Measurements from ENCODE around the gene SLC47A2.
"Not testable (repeated sequence)": the region's sequence is repeated elsewhere in the genome, so short reads cannot be mapped to it uniquely, and the experiment has no call there.

Gene SLC47A2

DNA sequence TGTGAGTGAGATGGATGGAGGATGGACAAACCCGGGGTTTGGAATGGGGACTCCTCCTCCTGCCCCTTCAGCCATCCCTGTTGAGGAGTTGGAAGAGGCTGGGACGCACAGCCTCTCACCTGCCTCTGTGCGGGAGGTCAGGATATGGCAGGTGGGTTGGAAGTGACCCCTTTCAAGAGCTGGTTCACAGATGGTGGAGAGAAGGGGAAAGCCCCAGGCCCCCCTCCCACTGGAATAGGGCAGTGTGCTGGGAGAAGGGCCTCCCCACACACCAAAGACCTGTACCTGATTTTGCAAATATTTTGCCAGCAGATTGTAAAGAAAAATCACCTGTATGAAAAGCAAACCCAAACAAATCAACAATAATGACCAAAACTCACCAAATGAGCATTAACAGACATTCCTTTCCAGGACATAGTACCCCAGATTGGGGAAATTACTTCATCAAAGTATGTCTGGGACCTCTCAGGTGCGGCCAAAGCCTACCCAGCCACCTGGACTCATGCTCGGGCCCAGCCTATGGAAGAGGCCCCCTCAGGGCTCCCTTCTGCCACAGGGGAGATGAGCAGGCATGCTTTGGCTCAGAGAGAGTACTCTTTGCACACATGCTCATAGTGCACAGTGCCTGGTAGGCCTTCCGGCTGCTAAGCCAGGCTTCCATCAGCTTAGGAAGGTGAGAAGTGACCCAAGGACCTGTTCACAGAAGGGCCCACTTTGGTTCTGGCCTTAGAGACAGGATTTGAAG is 7.8 kb downstream of the SLC47A2 start:
- FAIRE-seq = no peak
- DNase-seq (ENCODE audit: low spot score) = no peak

GRCh38 chr17:19707728-19708221 is 8.6 kb downstream of the SLC47A2 start:
- FAIRE-seq (no peak), DNase-seq (ENCODE audit: low spot score) (no peak)

GRCh38 chr17:19706791-19707727 is 9.3 kb downstream of the SLC47A2 start:
- FAIRE-seq = no peak

DNA sequence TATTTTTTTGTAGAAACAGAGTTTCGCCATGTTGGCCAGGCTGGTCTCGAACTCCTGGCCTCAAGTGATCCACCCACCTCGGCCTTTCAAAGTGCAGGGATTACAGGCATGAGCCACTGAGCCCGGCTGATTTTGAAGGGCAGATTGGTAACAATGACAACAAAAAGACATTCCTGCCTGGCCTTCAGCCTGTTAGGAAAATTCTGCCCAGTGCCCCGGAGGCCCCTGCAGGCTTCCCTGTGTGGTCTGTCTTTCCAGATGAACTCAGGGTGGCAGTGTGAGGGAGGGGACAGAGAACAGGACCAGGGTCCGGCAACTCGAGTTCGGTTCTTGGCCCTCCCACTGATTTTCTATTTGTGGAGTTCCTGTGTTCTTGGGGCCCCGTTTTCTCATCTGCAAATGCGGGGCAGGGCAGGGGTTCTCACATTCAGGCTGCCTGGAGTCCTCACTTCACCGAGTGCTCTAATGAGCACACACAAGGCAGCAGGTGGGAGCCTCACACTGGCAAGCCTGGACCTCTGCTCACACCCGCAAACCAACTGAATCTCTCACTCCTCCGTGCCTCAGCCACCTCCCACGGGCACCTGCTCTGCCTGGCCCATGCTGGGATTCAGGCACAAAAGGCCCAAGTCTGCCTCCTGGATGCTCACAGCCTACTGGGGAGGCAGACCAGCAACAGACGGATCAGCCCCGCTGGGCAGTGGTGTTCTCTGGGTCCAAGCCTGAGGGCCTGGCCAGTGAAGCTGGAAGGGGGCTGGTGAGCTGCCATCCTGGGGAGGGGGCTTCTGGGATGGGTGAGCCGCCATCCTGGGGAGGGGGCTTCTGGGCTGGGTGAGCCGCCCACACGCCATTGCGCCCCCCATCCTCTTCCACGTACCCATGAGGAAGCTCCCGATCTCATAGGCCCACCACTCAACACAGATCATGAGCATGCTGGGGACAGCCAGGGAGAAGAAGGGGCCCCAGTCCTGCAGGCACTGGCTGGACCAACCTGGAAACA is 10.3 kb downstream of the SLC47A2 start:
- no peak for DNase-seq (ENCODE audit: low spot score)
- no peak for FAIRE-seq

More at GRCh38 chr17:19706791-19707727, 9.3 kb downstream of the SLC47A2 start:
- no peak for DNase-seq (ENCODE audit: low spot score)

- DNase-seq (ENCODE audit: low spot score) (no peak), FAIRE-seq (no peak)
These were observed 11.2 kb downstream of the SLC47A2 start for GRCh38 chr17:19705201-19705600.

DNA sequence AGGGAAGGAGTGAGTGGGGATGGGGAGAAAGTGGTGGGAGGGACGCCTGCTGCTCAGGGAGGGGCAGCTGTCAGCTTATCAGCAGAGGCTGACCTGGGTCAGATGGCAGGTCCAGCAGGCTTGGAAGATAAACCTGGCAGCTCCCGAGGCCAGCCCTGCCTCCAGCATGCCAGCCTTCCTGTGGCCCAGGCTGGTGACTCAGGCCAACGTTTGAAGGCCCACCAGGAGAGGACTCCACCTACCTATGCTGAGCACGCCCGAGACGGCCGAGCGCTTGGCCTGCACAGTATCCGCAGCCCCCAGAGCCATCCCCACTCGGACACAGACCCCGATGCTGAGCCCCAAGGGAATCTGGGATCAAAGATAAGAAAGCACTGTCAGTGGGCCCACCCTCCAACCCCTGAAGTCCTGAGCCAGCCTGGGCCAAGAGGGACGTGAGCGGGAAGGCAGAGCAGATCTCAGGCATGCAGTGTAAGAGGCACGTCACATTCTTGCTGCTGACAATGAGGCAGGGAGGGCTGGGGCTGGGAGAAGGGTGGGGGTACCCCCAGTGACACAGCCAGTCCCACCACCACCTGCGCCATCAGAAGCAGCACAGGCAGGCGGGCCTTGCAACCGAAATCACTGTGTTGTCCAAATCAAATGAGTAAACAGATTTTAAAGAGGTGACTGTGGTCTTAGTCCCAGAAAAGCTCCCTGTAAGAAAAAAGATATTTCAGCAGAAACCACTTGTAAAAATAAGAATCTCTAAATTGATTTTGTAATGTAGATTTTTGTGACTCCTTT is 12.4 kb downstream of the SLC47A2 start:
- DNase-seq (ENCODE audit: low spot score) (no peak), FAIRE-seq (no peak)

DNA sequence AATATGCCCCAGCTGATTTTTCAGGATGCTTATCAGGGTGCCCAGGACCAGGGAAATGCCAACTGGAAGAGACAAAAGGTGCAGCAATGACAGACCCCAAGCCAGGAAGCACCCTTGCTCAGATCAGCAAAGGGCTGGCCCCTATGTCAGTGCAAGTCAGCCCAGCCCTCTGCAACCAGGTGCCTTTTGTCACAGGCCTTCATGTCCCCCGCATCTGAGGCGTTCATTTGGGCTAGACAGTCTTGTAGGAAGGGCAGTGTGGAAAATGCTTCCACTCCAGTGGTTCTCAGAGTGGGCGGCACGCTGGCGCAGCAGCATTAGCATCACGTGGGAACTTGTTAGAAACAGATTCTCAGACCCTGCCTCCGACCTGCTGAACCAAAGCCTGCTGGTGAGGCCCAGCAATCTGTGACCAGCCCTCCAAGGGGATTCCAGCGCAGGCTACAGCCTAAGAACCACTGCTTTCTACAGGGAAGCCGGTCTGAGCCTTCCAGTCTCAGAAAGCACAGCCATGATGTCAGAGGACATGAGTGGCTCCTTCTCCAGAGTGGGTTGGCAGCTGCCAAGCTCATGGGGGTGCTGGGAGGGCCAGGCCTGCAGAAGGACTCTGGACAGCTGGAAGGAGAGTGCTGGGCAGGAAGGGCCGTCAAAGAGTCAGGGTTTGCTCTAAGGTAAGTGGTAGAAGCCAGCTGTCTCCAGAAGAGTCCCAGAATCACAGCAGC is 13.1 kb downstream of the SLC47A2 start:
- DNase-seq (ENCODE audit: low spot score) (no peak), FAIRE-seq (no peak)

DNA sequence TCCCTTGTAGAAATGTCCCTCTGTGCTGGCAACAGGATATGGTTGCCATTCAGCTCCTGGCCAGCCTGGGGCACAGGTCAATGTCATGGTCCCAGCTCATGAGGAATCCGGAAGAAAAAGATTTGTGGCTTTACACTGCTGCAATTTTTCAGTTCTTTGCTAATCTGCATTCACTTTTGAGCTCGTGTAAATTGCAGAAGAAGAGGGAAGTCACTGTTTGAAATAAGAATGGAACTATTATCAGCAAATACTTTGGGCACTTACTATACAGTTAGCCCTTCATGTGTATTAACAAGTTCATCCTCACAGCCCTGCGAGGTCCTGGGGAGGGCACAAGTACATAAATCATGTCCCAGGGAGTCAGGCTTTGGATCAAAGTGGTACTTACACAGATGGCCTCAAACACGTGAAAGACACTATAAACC is 14.2 kb downstream of the SLC47A2 start:
- FAIRE-seq (no peak), DNase-seq (ENCODE audit: low spot score) (peak; percentile 20)

- no peak for FAIRE-seq
- DNase-seq (ENCODE audit: low spot score) = no peak
These were observed 29.8 kb downstream of the SLC47A2 start for GRCh38 chr17:19686400-19687090.

GRCh38 chr17:19684909-19685580 is 31.3 kb downstream of the SLC47A2 start:
- FAIRE-seq; DNase-seq (ENCODE audit: low spot score): not testable (repeated sequence)

DNA sequence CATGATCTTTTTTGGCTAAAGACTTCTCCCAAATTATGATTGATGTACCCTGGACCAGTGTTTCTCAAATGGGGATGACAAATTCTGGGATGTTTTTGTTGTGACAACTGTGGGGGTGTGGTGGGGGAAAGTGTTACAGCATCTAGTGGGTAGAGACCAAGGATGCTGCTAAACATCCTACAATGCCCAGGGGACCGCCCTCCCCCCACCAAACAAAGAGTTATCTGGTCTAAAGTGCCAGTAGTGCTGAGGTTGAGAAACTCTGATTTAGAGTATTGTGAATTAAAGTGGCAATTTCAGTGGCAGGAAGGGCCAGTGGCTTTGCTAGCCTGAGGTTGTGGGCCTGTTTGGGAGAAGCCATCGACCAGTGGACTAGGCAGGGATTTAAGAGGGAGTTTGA is 33.3 kb downstream of the SLC47A2 start:
- no peak for FAIRE-seq
- no peak for DNase-seq (ENCODE audit: low spot score)

GRCh38 chr17:19678581-19679453 is 37.6 kb downstream of the SLC47A2 start:
- no peak for FAIRE-seq

DNA sequence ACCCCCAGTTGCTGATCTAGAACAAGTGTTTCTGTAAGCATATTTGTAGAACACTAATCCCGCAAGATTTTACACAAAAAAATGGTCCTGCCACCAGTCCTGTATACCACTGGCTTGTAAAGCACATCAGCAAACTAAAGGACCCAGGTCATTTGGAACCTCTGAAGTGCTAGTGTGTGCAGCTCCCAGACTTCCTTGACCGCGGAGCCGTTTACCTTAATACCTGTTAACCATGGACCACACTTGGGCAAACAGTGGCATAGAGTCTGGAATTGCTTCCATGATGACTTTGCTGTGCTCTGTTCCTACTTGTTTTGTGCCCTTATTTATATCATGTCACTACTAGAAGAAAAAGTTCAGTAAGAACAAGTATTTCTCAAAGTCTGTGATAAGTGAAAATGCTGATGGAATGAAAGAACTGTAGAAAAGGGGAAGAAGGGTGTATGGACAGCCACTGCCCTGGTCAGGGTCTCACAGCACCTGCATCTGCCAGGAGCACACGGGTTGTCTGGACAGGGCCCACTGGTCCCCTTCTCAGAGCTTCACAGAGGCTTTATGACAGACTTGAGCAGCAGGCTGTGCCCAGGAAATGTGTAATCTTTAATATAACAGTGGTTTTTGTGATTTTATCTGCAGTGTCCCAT is 38.5 kb downstream of the SLC47A2 start:
- no peak for FAIRE-seq

More at GRCh38 chr17:19678581-19679453, 37.6 kb downstream of the SLC47A2 start:
- DNase-seq (ENCODE audit: low spot score) = no peak

GRCh38 chr17:19676896-19677295 is 39.5 kb downstream of the SLC47A2 start:
- no peak for FAIRE-seq
- no peak for DNase-seq (ENCODE audit: low spot score)

More for the DNA sequence above, 38.5 kb downstream of the SLC47A2 start:
- DNase-seq (ENCODE audit: low spot score) = no peak

- DNase-seq (ENCODE audit: low spot score) = no peak
- no peak for FAIRE-seq
These were observed 42.8 kb downstream of the SLC47A2 start for GRCh38 chr17:19673623-19674022.

GRCh38 chr17:19672009-19672750 is 44.2 kb downstream of the SLC47A2 start:
- FAIRE-seq = peak; percentile 75
- peak; percentile 47 for DNase-seq (ENCODE audit: low spot score)
